Measurements from ENCODE around the gene ZFP36L2. TPM values are rescaled to one million over a fixed set of nuclear protein-coding genes. Genes with fewer than 3 reads are reported as not detected.
"Not testable (repeated sequence)": the region's sequence is repeated elsewhere in the genome, so short reads cannot be mapped to it uniquely, and the experiment has no call there.

ZFP36L2 gene
- polyA plus RNA-seq, 6 donors from 2014 or later: 125 to 367 (median 188) TPM

- no peak for ATAC-seq (ENCODE audit: low read depth in 2 of 2)
These were observed 32.7 kb downstream of the ZFP36L2 start for GRCh38 chr2:43193652-43194120.

DNA sequence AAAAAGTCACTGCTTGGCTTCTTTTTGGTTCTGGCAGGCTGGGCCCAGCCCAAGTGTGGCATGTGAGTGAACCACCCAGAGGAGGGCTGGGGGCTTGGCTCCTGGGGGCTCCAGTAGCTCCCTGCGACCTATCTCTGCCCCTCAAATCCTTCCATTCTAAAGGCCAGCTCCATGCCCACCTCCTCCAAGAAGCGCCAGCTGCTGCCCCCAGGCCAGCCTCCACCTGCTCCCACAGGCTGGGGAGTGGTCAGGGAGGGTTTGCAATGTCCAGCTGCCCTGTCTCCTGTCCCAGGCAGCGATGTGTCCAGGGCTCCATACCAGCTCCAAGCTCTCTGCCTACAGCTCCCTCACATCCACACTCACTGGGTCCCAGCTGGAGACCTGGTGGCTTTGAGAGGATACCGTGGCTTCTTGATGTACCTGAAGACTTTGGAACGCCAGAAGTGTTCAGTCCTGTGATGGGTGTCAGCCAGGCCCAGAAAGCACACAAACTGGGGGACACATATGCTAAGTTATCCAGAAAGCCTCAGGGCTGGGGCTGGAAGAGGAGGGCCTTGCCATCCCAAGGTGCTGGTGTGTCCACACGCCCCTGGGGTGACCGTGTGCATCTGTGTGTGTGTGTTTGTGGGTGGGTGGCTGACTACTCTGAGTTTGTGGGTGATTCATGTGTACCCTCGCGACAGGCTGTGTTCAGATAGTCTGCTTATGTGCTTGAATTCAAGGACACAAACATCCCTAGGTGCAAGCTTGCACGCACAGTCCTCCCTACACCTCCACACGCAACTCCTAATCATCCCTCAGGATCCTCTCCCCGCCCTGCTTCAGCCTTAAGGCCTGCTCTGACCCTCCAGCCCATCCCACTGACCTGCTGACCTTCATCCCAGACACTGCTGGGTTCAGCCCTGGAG, 33.4 kb downstream of the ZFP36L2 start:
- peaks cover 0 to 1% (median 0%) of the 10 kb centered on the region in 7 donors for H3K9me3 Mint-ChIP-seq
- no peaks in the 10 kb centered on the region for H3K27me3 Mint-ChIP-seq
- H3K36me3 Mint-ChIP-seq: peaks cover 0 to 7% of the 10 kb centered on the region in 2 donors

More at GRCh38 chr2:43193652-43194120, 32.7 kb downstream of the ZFP36L2 start:
- Mint-ChIP-seq H3K4me3 (peak overlapping the region in 2 of 8 donors; percentile 24 to 77), H3K27ac (peak overlapping the region; percentile 79 to 97 (median 88)), H3K36me3 (peaks cover 0 to 7% of the 10 kb centered on the region in 2 donors), H3K4me1 (peaks cover 43 to 66% (median 57%) of the 10 kb centered on the region in 3 donors), H3K27me3 (no peaks in the 10 kb centered on the region), H3K9me3 (peaks cover 0 to 1% (median 0%) of the 10 kb centered on the region in 7 donors)
- DNase-seq: no peak

GRCh38 chr2:43191947-43192516, 34.4 kb downstream of the ZFP36L2 start:
- no peaks in the 10 kb centered on the region for H3K27me3 Mint-ChIP-seq
- ATAC-seq (ENCODE audit: low read depth in 2 of 2) (no peak), DNase-seq (no peak)
- H3K27ac Mint-ChIP-seq: peak overlapping the region in 2 of 6 donors; percentile 81 to 83
- H3K4me1 Mint-ChIP-seq: peaks cover 44 to 62% (median 61%) of the 10 kb centered on the region in 3 donors
- peaks cover 0 to 7% of the 10 kb centered on the region in 2 donors for H3K36me3 Mint-ChIP-seq
- H3K9me3 Mint-ChIP-seq: no peaks in the 10 kb centered on the region
- H3K4me3 Mint-ChIP-seq: peak overlapping the region in 2 of 8 donors; percentile 35 to 42

More for the DNA sequence above, 33.4 kb downstream of the ZFP36L2 start:
- no peak for ATAC-seq (ENCODE audit: low read depth in 2 of 2)
- peak overlapping the region; percentile 79 to 97 (median 90) for H3K27ac Mint-ChIP-seq
- peaks cover 45 to 62% (median 61%) of the 10 kb centered on the region in 3 donors for H3K4me1 Mint-ChIP-seq
- DNase-seq: no peak
- peak overlapping the region in 2 of 8 donors; percentile 24 to 77 for H3K4me3 Mint-ChIP-seq

- Mint-ChIP-seq H3K27me3 (no peaks in the 10 kb centered on the region), H3K4me3 (no peak overlapping the region), H3K9me3 (no peaks in the 10 kb centered on the region), H3K36me3 (no peaks in the 10 kb centered on the region), H3K4me1 (peaks cover 36 to 53% (median 52%) of the 10 kb centered on the region in 3 donors), H3K27ac (peak overlapping the region in 1 of 6 donors; percentile 30)
- no peak for ATAC-seq (ENCODE audit: low read depth in 2 of 2)
- DNase-seq: no peak
These were observed 35.9 kb downstream of the ZFP36L2 start for GRCh38 chr2:43190311-43191052.

DNA sequence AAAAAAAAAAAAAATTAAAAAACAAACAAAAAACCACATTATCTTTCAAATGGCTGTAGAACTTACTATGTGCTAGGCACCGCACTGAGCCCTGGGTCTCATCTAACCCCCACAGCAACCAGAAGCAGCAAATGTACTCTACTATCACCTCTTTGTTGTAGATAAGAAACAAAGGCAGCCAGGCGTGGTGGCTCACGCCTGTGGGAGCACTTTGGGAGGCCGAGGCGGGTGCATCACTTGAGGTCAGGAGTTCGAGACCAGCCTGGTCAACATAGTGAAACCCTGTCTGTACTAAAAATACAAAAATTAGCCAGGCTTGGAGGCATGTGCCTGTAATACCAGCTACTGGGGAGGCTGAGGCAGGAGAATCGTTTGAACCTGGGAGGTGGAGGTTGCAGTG, 36.5 kb downstream of the ZFP36L2 start:
- not testable (repeated sequence) for H3K36me3 Mint-ChIP-seq; DNase-seq; ATAC-seq (ENCODE audit: low read depth in 2 of 2); H3K4me3 Mint-ChIP-seq; H3K9me3 Mint-ChIP-seq; H3K27me3 Mint-ChIP-seq
- Mint-ChIP-seq H3K4me1 (peaks cover 32 to 53% (median 47%) of the 10 kb centered on the region in 3 donors), H3K27ac (peak overlapping the region in 2 of 6 donors; percentile 56 to 81)

DNA sequence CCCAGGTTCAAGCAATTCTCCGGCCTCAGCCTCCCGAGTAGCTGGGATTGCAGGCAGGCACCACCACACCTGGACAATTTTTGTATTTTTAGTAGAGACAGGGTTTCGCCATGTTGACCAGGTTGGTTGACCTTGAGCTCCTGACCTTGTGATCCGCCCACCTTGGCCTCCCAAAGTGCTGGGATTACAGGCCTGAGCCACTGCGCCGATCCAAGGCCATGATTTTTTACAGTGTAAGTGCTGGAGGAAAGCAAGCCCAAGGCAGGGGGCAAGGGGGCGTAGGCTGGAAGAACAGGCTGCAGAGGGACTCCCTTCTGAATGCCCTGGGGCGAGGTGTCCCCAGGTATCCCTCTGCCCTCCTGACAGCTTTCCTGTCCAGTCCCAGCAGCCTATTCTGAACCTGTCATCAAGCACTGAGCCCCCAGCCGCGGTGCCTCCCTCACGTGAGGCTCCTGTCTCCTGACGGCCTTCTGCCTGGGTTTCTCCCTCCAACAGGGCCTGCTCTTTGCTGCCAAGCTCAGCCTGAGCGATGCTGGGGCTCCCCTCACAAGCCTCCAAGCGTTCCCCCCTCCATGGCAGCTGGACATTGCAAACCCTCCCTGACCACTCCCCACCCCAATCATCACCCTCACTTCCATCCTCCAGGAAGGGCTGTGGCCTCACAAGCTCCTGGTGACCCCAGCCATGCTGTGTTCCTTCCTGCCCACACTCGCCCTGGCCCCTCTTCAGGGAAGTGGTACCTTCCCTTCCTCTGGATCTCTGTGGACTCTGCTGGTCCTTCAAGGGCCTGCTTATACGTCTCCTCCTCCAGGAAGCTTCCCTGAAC, 37.6 kb downstream of the ZFP36L2 start:
- peak overlapping the region in 3 of 6 donors; percentile 47 to 58 (median 51) for H3K27ac Mint-ChIP-seq
- DNase-seq: no peak

DNA sequence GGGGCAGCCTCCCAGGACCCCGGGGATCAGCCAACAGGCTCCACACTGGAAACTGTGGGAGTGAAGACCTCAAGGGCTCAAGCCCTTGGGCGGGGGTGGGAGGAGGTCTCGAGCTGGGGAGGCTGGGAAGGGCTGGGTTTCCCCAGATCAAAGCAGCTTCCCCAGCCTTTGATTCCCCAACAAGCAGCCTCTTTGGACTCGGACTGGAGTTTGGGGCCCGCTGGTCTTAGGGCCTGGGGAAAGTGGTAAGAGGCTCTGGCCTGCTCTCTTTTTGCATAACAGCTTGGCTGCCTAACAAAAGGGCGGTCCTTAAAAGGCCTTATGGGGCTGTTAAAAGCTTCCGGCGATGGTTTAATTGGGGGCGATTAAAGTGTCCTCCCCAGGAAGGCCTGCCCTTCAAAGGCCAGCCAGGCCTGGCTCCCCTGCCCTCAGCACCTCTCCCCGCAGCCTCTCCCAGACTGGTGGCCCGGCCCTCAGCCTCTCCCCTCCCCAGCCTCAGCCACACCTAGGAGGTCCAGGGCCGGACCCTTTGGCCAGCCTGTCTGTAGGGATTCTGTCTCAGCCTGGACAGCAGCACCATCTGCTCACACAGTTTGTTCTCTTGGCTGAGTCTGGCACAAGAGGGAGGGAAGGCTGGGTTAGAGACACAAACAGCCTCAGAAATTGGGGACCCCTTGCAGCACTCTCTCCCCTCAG, 39.6 kb downstream of the ZFP36L2 start:
- DNase-seq (no peak), ATAC-seq (ENCODE audit: low read depth in 2 of 2) (no peak)
- Mint-ChIP-seq H3K4me3 (no peak overlapping the region), H3K4me1 (peaks cover 17 to 39% (median 23%) of the 10 kb centered on the region in 3 donors), H3K9me3 (peaks cover 0 to 2% (median 0%) of the 10 kb centered on the region in 7 donors), H3K27me3 (no peaks in the 10 kb centered on the region), H3K36me3 (peaks cover 0 to under 1% of the 10 kb centered on the region in 2 donors), H3K27ac (peak overlapping the region in 4 of 6 donors; percentile 36 to 84 (median 82))

More for the DNA sequence above, 37.6 kb downstream of the ZFP36L2 start:
- Mint-ChIP-seq H3K36me3 (no peaks in the 10 kb centered on the region), H3K9me3 (peaks cover 0 to 2% (median 0%) of the 10 kb centered on the region in 7 donors), H3K4me3 (peak overlapping the region in 1 of 8 donors; percentile 9), H3K27me3 (no peaks in the 10 kb centered on the region), H3K4me1 (peaks cover 26 to 53% (median 36%) of the 10 kb centered on the region in 3 donors)
- ATAC-seq (ENCODE audit: low read depth in 2 of 2): no peak

DNA sequence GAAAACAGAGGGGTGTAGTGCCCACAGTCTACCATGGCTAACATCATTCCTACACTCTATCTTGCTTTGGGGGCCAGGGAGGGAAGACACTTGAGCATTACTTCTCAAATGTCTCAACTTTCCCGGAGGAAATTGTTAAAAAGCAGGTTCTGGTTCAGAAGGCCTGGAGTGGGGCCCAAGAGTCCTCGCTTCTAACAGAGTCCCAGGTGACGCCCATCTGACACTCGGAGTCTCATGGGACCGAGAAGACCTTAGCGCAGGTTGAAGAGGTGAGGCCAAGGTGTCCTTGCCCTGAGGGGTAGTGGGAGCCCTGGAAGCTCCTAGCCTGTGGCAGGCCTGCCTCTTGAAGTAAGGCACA, 40.1 kb downstream of the ZFP36L2 start:
- no peak for ATAC-seq (ENCODE audit: low read depth in 2 of 2)
- Mint-ChIP-seq H3K4me3 (peak overlapping the region in 1 of 8 donors; percentile 72), H3K9me3 (peaks cover 0 to 5% (median 0%) of the 10 kb centered on the region in 7 donors), H3K36me3 (peaks cover 3 to 5% of the 10 kb centered on the region in 2 donors), H3K27ac (peak overlapping the region in 3 of 6 donors; percentile 18 to 84 (median 81)), H3K27me3 (no peaks in the 10 kb centered on the region), H3K4me1 (peaks cover 18 to 40% (median 22%) of the 10 kb centered on the region in 3 donors)
- DNase-seq: no peak

GRCh38 chr2:43185146-43185545, 41.3 kb downstream of the ZFP36L2 start:
- no peak overlapping the region for H3K4me3 Mint-ChIP-seq
- H3K36me3 Mint-ChIP-seq: peaks cover 6 to 10% of the 10 kb centered on the region in 2 donors
- DNase-seq: no peak
- H3K9me3 Mint-ChIP-seq: peaks cover 0 to 8% (median 0%) of the 10 kb centered on the region in 7 donors
- no peaks in the 10 kb centered on the region for H3K27me3 Mint-ChIP-seq
- peaks cover 27 to 49% (median 30%) of the 10 kb centered on the region in 3 donors for H3K4me1 Mint-ChIP-seq
- H3K27ac Mint-ChIP-seq: no peak overlapping the region
- ATAC-seq (ENCODE audit: low read depth in 2 of 2): no peak

- H3K27me3 Mint-ChIP-seq: no peaks in the 10 kb centered on the region
- ATAC-seq (ENCODE audit: low read depth in 2 of 2) (no peak), DNase-seq (no peak)
- peaks cover 27 to 49% (median 31%) of the 10 kb centered on the region in 3 donors for H3K4me1 Mint-ChIP-seq
- peak overlapping the region in 2 of 6 donors; percentile 24 to 93 for H3K27ac Mint-ChIP-seq
- peaks cover 0 to 8% (median 0%) of the 10 kb centered on the region in 7 donors for H3K9me3 Mint-ChIP-seq
- peaks cover 6 to 10% of the 10 kb centered on the region in 2 donors for H3K36me3 Mint-ChIP-seq
- H3K4me3 Mint-ChIP-seq: no peak overlapping the region
These were observed 42.0 kb downstream of the ZFP36L2 start for GRCh38 chr2:43184339-43184895.

DNA sequence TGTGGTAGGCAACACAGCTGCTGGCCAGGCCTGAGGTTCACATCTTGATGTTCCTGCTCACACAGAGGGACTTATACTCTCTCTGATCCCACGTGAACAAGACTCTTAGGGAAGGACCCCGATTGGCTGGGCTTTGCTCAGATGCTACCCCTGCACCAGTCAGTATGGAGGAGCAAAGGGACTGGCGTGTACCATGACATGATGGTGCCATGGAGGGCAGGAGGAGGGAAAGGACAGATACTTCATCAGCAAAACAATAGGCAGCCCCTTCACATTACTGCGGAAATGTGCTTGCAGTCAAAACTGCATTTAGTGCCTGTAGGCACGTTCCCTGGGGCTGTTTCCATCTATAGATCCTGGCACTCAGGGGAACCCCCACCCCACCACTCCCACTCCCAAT, 42.7 kb downstream of the ZFP36L2 start:
- peaks cover 23 to 55% (median 33%) of the 10 kb centered on the region in 3 donors for H3K4me1 Mint-ChIP-seq
- peaks cover 0 to 8% (median 0%) of the 10 kb centered on the region in 7 donors for H3K9me3 Mint-ChIP-seq
- DNase-seq (no peak), ATAC-seq (ENCODE audit: low read depth in 2 of 2) (no peak)
- H3K4me3 Mint-ChIP-seq: peak overlapping the region in 1 of 8 donors; percentile 1
- H3K27ac Mint-ChIP-seq: peak overlapping the region in 1 of 6 donors; percentile 8
- no peaks in the 10 kb centered on the region for H3K27me3 Mint-ChIP-seq
- H3K36me3 Mint-ChIP-seq: peaks cover 6 to 10% of the 10 kb centered on the region in 2 donors
